WTC11 (cell line): Measurements from ENCODE around the gene C1QBP. TPM values are rescaled to one million over a fixed set of nuclear protein-coding genes. Genes with fewer than 3 reads are reported as not detected.
A peak's percentile ranks its signal among the peaks of the same experiment; 100 is the strongest.

Source experiments
- ATF1 ChIP-seq: sonication (generic); formaldehyde crosslinking; IDR thresholded peaks from 2 replicates; pipeline ENCODE4 v1.8.1; 2023; ENCODE audit warnings: mild to moderate bottlenecking, moderate library complexity, missing genetic modification reagents
- ATF2 ChIP-seq: sonication (generic); formaldehyde crosslinking; IDR thresholded peaks from 2 replicates; pipeline ENCODE4 v1.8.1; 2022; ENCODE audit warnings: low read depth, missing genetic modification reagents, borderline replicate concordance
- CDX4 ChIP-seq: fragments of 250-450 bp; sonication (Bioruptor Pico); IDR thresholded peaks from 2 replicates; pipeline ENCODE4 v1.9.0; 2021; ENCODE audit warnings: moderate library complexity, mild to moderate bottlenecking, inconsistent platforms, borderline replicate concordance
- CREB1 ChIP-seq: sonication (generic); formaldehyde crosslinking; IDR thresholded peaks from 2 replicates; pipeline ENCODE4 v1.8.0; 2023; ENCODE audit warnings: mild to moderate bottlenecking, missing genetic modification reagents
- CREM ChIP-seq: sonication (generic); formaldehyde crosslinking; IDR thresholded peaks from 2 replicates; pipeline ENCODE4 v1.8.1; 2022; ENCODE audit warnings: mild to moderate bottlenecking, missing genetic modification reagents, moderate library complexity
- ESRRA ChIP-seq: sonication (generic); formaldehyde crosslinking; IDR thresholded peaks from 2 replicates; pipeline ENCODE4 v1.8.1; 2022; ENCODE audit warnings: mild to moderate bottlenecking, missing genetic modification reagents, borderline replicate concordance
- ETV6 ChIP-seq: sonication (generic); formaldehyde crosslinking; IDR thresholded peaks from 2 replicates; pipeline ENCODE4 v1.8.1; 2022; ENCODE audit warnings: mild to moderate bottlenecking, missing genetic modification reagents
- GRHL2 ChIP-seq: fragments of 250-450 bp; sonication (Bioruptor Pico); IDR thresholded peaks from 2 replicates; pipeline ENCODE4 v1.8.0; 2022; ENCODE audit warnings: mild to moderate bottlenecking, moderate library complexity; ENCODE audit not compliant: insufficient replicate concordance, severe bottlenecking
- IRF2 ChIP-seq: sonication (generic); formaldehyde crosslinking; IDR thresholded peaks from 2 replicates; pipeline ENCODE4 v1.8.0; 2022; ENCODE audit warnings: low read depth, missing genetic modification reagents, borderline replicate concordance
- JUN ChIP-seq: sonication (generic); formaldehyde crosslinking; IDR thresholded peaks from 2 replicates; pipeline ENCODE4 v1.8.0; 2023; ENCODE audit warnings: mild to moderate bottlenecking, missing genetic modification reagents
- KAT7 ChIP-seq: sonication (generic); formaldehyde crosslinking; IDR thresholded peaks from 2 replicates; pipeline ENCODE4 v1.8.1; 2023; ENCODE audit warnings: missing genetic modification reagents, mild to moderate bottlenecking, borderline replicate concordance
- MYBL2 ChIP-seq: sonication (generic); formaldehyde crosslinking; IDR thresholded peaks from 2 replicates; pipeline ENCODE4 v1.8.1; 2023; ENCODE audit warnings: mild to moderate bottlenecking, moderate library complexity, missing genetic modification reagents
- NFATC4 ChIP-seq: fragments of 250-450 bp; sonication (Bioruptor Pico); IDR thresholded peaks from 2 replicates; pipeline ENCODE4 v1.9.0; 2021; ENCODE audit warnings: mild to moderate bottlenecking
- NFE2L1 ChIP-seq: sonication (generic); formaldehyde crosslinking; IDR thresholded peaks from 2 replicates; pipeline ENCODE4 v1.8.1; 2023; ENCODE audit warnings: missing genetic modification reagents
- NR3C1 ChIP-seq: sonication (generic); formaldehyde crosslinking; conservative IDR thresholded peaks from 2 replicates; pipeline ENCODE4 v1.8.1; 2023; ENCODE audit warnings: low read depth, mild to moderate bottlenecking, missing genetic modification reagents
- SMAD3 ChIP-seq: sonication (generic); formaldehyde crosslinking; IDR thresholded peaks from 2 replicates; pipeline ENCODE4 v1.8.0; 2022; ENCODE audit warnings: missing genetic modification reagents, mild to moderate bottlenecking, borderline replicate concordance
- SMAD4 ChIP-seq: sonication (generic); formaldehyde crosslinking; IDR thresholded peaks from 2 replicates; pipeline ENCODE4 v1.8.0; 2022; ENCODE audit warnings: mild to moderate bottlenecking, missing genetic modification reagents
- TCF7 ChIP-seq: sonication (generic); formaldehyde crosslinking; IDR thresholded peaks from 2 replicates; pipeline ENCODE4 v1.8.0; 2022; ENCODE audit warnings: mild to moderate bottlenecking, low read depth, missing genetic modification reagents, moderate library complexity
- ZBTB21 ChIP-seq: sonication (generic); formaldehyde crosslinking; IDR thresholded peaks from 2 replicates; pipeline ENCODE4 v1.8.1; 2023; ENCODE audit warnings: mild to moderate bottlenecking, missing genetic modification reagents, borderline replicate concordance
- ZNF138 ChIP-seq: sonication (generic); formaldehyde crosslinking; conservative IDR thresholded peaks from 2 replicates; pipeline ENCODE4 v1.8.1; 2022; ENCODE audit warnings: mild to moderate bottlenecking, moderate library complexity, missing genetic modification reagents
- ZNF232 ChIP-seq: sonication (generic); formaldehyde crosslinking; IDR thresholded peaks from 2 replicates; pipeline ENCODE4 v1.8.0; 2022; ENCODE audit warnings: mild to moderate bottlenecking, missing genetic modification reagents
- ZNF263 ChIP-seq: sonication (generic); formaldehyde crosslinking; IDR thresholded peaks from 2 replicates; pipeline ENCODE4 v1.8.1; 2022; ENCODE audit warnings: low read depth, mild to moderate bottlenecking, moderate library complexity, missing genetic modification reagents
- ZNF317 ChIP-seq: sonication (generic); formaldehyde crosslinking; IDR thresholded peaks from 2 replicates; pipeline ENCODE4 v1.8.1; 2023; ENCODE audit warnings: low read depth, mild to moderate bottlenecking, moderate library complexity, missing genetic modification reagents, borderline replicate concordance
- ZNF396 ChIP-seq: fragments of 250-450 bp; sonication (Bioruptor Pico); IDR thresholded peaks from 2 replicates; pipeline ENCODE4 v1.8.0; 2021; ENCODE audit warnings: mild to moderate bottlenecking, moderate library complexity, borderline replicate concordance
- ZNF416 ChIP-seq: fragments of 250-450 bp; sonication (Bioruptor Pico); IDR thresholded peaks from 2 replicates; pipeline ENCODE4 v1.9.0; 2021; ENCODE audit warnings: mild to moderate bottlenecking, inconsistent platforms
- ZSCAN18 ChIP-seq: fragments of 250-450 bp; sonication (Bioruptor Pico); IDR thresholded peaks from 2 replicates; pipeline ENCODE4 v2.1.2; 2022; ENCODE audit warnings: mild to moderate bottlenecking, moderate library complexity
- total RNA-seq: library from RNA; stranded (reverse); gene quantifications from 3 replicates; pipeline ENCODE4 v1.2.3, GENCODE V29; 2021
- TF ChIP-seq, protein P1 (sequence below): fragments of 250-450 bp; sonication (Bioruptor Pico); IDR thresholded peaks from 2 replicates; pipeline ENCODE4 v1.8.0; 2021; ENCODE audit warnings: mild to moderate bottlenecking
- TF ChIP-seq, protein P2 (sequence below): sonication (generic); formaldehyde crosslinking; IDR thresholded peaks from 2 replicates; pipeline ENCODE4 v1.8.0; 2022; ENCODE audit warnings: mild to moderate bottlenecking, missing genetic modification reagents
- TF ChIP-seq, protein P3 (sequence below): fragments of 250-450 bp; sonication (Bioruptor Pico); IDR thresholded peaks from 2 replicates; pipeline ENCODE4 v1.9.0; 2021; ENCODE audit warnings: mild to moderate bottlenecking
- TF ChIP-seq, protein P4 (sequence below): sonication (generic); formaldehyde crosslinking; IDR thresholded peaks from 2 replicates; pipeline ENCODE4 v1.8.1; 2023; ENCODE audit warnings: mild to moderate bottlenecking, missing genetic modification reagents, borderline replicate concordance

The C1QBP gene
- total RNA-seq, 1 experiment from 2014 or later = 429 TPM

DNA sequence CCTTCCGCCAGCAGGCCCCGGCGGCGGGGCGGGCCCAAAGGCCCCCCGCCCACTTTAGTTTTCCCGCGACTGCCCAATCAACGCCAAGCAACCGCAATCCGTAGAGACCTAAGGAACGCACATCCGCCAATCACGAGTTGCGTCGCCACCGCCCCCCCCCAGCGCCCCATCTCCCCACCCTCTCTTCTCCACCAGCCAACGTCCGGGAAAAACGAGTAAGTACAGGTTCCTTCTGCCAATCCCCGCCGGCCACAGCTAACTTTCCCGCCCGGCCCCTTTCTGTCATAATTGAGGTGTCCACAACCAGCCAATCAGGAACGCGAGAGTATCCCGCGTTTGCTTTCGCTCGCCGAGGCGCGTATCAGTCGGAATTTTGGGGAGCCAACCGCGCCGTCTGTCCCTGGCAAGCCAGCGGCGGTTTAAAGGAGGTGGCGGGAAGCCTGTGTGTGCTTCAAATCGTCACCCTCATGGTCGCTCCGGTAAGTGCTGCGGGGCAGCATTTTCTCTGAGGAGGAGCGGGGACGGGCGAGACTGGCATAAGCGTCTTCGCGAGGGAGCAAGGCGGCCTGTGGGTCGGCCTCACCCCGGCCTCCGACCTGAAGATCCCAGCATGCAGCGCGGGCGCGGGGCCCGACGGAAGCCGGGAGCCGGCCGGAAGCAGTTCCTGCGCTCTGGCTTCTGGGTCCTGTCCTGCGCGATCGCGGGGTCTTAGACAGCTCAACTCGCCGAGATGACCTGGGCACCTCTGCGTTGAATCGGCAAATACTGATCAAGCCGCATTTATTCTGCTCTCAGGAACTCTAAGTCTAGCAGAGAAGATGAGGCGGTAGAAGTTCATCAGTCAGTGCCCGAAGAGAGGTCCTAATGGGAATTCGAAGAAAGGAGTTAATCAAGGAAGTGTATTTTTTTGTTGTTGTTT lies 47.5 kb upstream of the C1QBP start, which contains the start of gene MIS12 (continued):
- TF ChIP-seq ATF1 (CRISPR knock-in tag) (peak; percentile 76; the same call in 1 of the 2 replicates), NFATC4 (CRISPR knock-in tag) (no peak), TCF7 (peak; percentile 52; the same call in 1 of the 2 replicates), SMAD3 (CRISPR knock-in tag) (no peak), CREM (CRISPR knock-in tag) (peak; percentile 79), ETV6 (CRISPR knock-in tag) (no peak), ZNF263 (CRISPR knock-in tag) (no peak), ZNF416 (CRISPR knock-in tag) (peak; percentile 65; the same call in 1 of the 2 replicates), ZNF317 (CRISPR knock-in tag) (no peak), ZSCAN18 (no peak), SMAD4 (CRISPR knock-in tag) (no peak), GRHL2 (CRISPR knock-in tag) (no peak), JUN (CRISPR knock-in tag) (no peak), MYBL2 (CRISPR knock-in tag) (peak; percentile 73; the same call in 1 of the 2 replicates), ZNF232 (CRISPR knock-in tag) (no peak), KAT7 (CRISPR knock-in tag) (no peak), ZBTB21 (CRISPR knock-in tag) (no peak), CDX4 (CRISPR knock-in tag) (no peak), ZNF138 (CRISPR knock-in tag) (no peak), CREB1 (CRISPR knock-in tag) (peak; percentile 7; the same call in 1 of the 2 replicates), ESRRA (CRISPR knock-in tag) (no peak), NR3C1 (CRISPR knock-in tag) (no peak), IRF2 (CRISPR knock-in tag) (no peak), ATF2 (CRISPR knock-in tag) (no peak), NFE2L1 (CRISPR knock-in tag) (peak; percentile 77; the same call in 1 of the 2 replicates), ZNF396 (no peak)
- TF ChIP-seq, protein P1, sequence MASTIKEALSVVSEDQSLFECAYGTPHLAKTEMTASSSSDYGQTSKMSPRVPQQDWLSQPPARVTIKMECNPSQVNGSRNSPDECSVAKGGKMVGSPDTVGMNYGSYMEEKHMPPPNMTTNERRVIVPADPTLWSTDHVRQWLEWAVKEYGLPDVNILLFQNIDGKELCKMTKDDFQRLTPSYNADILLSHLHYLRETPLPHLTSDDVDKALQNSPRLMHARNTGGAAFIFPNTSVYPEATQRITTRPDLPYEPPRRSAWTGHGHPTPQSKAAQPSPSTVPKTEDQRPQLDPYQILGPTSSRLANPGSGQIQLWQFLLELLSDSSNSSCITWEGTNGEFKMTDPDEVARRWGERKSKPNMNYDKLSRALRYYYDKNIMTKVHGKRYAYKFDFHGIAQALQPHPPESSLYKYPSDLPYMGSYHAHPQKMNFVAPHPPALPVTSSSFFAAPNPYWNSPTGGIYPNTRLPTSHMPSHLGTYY (CRISPR knock-in tag) = no peak
- TF ChIP-seq, protein P2, sequence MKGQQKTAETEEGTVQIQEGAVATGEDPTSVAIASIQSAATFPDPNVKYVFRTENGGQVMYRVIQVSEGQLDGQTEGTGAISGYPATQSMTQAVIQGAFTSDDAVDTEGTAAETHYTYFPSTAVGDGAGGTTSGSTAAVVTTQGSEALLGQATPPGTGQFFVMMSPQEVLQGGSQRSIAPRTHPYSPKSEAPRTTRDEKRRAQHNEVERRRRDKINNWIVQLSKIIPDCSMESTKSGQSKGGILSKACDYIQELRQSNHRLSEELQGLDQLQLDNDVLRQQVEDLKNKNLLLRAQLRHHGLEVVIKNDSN = peak; percentile 12
- TF ChIP-seq, protein P3, sequence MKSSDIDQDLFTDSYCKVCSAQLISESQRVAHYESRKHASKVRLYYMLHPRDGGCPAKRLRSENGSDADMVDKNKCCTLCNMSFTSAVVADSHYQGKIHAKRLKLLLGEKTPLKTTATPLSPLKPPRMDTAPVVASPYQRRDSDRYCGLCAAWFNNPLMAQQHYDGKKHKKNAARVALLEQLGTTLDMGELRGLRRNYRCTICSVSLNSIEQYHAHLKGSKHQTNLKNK (CRISPR knock-in tag) = no peak; the same call in 1 of the 2 replicates
- TF ChIP-seq, protein P4, sequence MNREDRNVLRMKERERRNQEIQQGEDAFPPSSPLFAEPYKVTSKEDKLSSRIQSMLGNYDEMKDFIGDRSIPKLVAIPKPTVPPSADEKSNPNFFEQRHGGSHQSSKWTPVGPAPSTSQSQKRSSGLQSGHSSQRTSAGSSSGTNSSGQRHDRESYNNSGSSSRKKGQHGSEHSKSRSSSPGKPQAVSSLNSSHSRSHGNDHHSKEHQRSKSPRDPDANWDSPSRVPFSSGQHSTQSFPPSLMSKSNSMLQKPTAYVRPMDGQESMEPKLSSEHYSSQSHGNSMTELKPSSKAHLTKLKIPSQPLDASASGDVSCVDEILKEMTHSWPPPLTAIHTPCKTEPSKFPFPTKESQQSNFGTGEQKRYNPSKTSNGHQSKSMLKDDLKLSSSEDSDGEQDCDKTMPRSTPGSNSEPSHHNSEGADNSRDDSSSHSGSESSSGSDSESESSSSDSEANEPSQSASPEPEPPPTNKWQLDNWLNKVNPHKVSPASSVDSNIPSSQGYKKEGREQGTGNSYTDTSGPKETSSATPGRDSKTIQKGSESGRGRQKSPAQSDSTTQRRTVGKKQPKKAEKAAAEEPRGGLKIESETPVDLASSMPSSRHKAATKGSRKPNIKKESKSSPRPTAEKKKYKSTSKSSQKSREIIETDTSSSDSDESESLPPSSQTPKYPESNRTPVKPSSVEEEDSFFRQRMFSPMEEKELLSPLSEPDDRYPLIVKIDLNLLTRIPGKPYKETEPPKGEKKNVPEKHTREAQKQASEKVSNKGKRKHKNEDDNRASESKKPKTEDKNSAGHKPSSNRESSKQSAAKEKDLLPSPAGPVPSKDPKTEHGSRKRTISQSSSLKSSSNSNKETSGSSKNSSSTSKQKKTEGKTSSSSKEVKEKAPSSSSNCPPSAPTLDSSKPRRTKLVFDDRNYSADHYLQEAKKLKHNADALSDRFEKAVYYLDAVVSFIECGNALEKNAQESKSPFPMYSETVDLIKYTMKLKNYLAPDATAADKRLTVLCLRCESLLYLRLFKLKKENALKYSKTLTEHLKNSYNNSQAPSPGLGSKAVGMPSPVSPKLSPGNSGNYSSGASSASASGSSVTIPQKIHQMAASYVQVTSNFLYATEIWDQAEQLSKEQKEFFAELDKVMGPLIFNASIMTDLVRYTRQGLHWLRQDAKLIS (CRISPR knock-in tag) = no peak
